ENCODE data around the gene RHOBTB1. TPM values are rescaled to one million over a fixed set of nuclear protein-coding genes. Genes with fewer than 3 reads are reported as not detected.

The RHOBTB1 gene
- polyA plus RNA-seq, 1 donor: 20.7 TPM

GRCh38 chr10:60942134-60942787 lies 1.7 kb downstream of the RHOBTB1 start:
- DNase-seq (ENCODE audit: low read depth): no peak

- DNase-seq (ENCODE audit: low read depth): no peak
Observed at GRCh38 chr10:60940446-60940845, 3.5 kb downstream of the RHOBTB1 start.

GRCh38 chr10:60937784-60938654 lies 6.0 kb downstream of the RHOBTB1 start:
- DNase-seq (ENCODE audit: low read depth): no peak

GRCh38 chr10:60937022-60937421 lies 7.0 kb downstream of the RHOBTB1 start:
- DNase-seq (ENCODE audit: low read depth): no peak

GRCh38 chr10:60934215-60935175 lies 9.5 kb downstream of the RHOBTB1 start:
- DNase-seq (ENCODE audit: low read depth): no peak

GRCh38 chr10:60932756-60933155 lies 11.2 kb downstream of the RHOBTB1 start:
- DNase-seq (ENCODE audit: low read depth): no peak

- DNase-seq (ENCODE audit: low read depth): no peak
Observed at GRCh38 chr10:60930237-60930636, 13.7 kb downstream of the RHOBTB1 start.

GRCh38 chr10:60921633-60922032 lies 22.4 kb downstream of the RHOBTB1 start:
- no peak for DNase-seq (ENCODE audit: low read depth)

- no peak for DNase-seq (ENCODE audit: low read depth)
Observed at GRCh38 chr10:60920479-60920878, 23.5 kb downstream of the RHOBTB1 start.

GRCh38 chr10:60919551-60919950 lies 24.4 kb downstream of the RHOBTB1 start:
- no peak for DNase-seq (ENCODE audit: low read depth)

GRCh38 chr10:60917331-60918280 lies 26.4 kb downstream of the RHOBTB1 start:
- DNase-seq (ENCODE audit: low read depth): no peak

GRCh38 chr10:60916025-60916424 lies 28.0 kb downstream of the RHOBTB1 start:
- DNase-seq (ENCODE audit: low read depth): no peak

- DNase-seq (ENCODE audit: low read depth): no peak
Observed at GRCh38 chr10:60914690-60915141, 29.3 kb downstream of the RHOBTB1 start.

- no peak for DNase-seq (ENCODE audit: low read depth)
Observed at GRCh38 chr10:60913657-60914056, 30.3 kb downstream of the RHOBTB1 start.

- no peak for DNase-seq (ENCODE audit: low read depth)
Observed at GRCh38 chr10:60913071-60913470, 30.9 kb downstream of the RHOBTB1 start.

GRCh38 chr10:60911715-60912114 lies 32.3 kb downstream of the RHOBTB1 start:
- DNase-seq (ENCODE audit: low read depth): no peak

- no peak for DNase-seq (ENCODE audit: low read depth)
Observed at GRCh38 chr10:60911216-60911615, 32.8 kb downstream of the RHOBTB1 start.

GRCh38 chr10:60910543-60910942 lies 33.4 kb downstream of the RHOBTB1 start:
- no peak for DNase-seq (ENCODE audit: low read depth)

- DNase-seq (ENCODE audit: low read depth): no peak
Observed at GRCh38 chr10:60908896-60909295, 35.1 kb downstream of the RHOBTB1 start.

GRCh38 chr10:60908031-60908430 lies 36.0 kb downstream of the RHOBTB1 start:
- no peak for DNase-seq (ENCODE audit: low read depth)

- DNase-seq (ENCODE audit: low read depth): no peak
Observed at GRCh38 chr10:60907236-60907635, 36.7 kb downstream of the RHOBTB1 start.

Data from forelimb muscle (tissue), 1 donor.